Thyroid gland (tissue), 4 donors: ENCODE results near the gene SLC35F1.

ENCODE experiments used
- CTCF ChIP-seq, 6 experiments: fragments of 200-600 bp in 3 of 6; fragments of 450-650 bp in 3 of 6; sonication (generic) in 3 of 6; IDR thresholded peaks; one replicate each; pipeline ENCODE4 v1.5.1; 2016 to 2019; ENCODE audit warnings: antibody characterized with exemption in 6 of 6, mild to moderate bottlenecking in 2 of 6, inconsistent platforms in 1 of 6, moderate library complexity in 1 of 6
- POLR2A ChIP-seq, 2 donors: fragments of 450-650 bp; IDR thresholded peaks; one replicate each; pipeline ENCODE4 v1.6.1; 2017; ENCODE audit warnings: antibody characterized with exemption in 2 of 2, mild to moderate bottlenecking in 2 of 2, moderate library complexity in 1 of 2

- no peak for TF ChIP-seq CTCF (IDR thresholded peaks at IDR 0.05)
- TF ChIP-seq POLR2A (IDR thresholded peaks at IDR 0.05): no peak
Observed at GRCh38 chr6:118313762-118314161, 406.7 kb downstream of the SLC35F1 start.
